GM21786 (cell line): Measurements from ENCODE around the gene GRHL1.

Source experiments
- ATAC-seq: cut with Tn5 transposase; IDR thresholded peaks from one replicate; pipeline ENCODE4 v1.9.1; 2021; ENCODE audit not compliant: unreplicated experiment

Gene GRHL1

DNA sequence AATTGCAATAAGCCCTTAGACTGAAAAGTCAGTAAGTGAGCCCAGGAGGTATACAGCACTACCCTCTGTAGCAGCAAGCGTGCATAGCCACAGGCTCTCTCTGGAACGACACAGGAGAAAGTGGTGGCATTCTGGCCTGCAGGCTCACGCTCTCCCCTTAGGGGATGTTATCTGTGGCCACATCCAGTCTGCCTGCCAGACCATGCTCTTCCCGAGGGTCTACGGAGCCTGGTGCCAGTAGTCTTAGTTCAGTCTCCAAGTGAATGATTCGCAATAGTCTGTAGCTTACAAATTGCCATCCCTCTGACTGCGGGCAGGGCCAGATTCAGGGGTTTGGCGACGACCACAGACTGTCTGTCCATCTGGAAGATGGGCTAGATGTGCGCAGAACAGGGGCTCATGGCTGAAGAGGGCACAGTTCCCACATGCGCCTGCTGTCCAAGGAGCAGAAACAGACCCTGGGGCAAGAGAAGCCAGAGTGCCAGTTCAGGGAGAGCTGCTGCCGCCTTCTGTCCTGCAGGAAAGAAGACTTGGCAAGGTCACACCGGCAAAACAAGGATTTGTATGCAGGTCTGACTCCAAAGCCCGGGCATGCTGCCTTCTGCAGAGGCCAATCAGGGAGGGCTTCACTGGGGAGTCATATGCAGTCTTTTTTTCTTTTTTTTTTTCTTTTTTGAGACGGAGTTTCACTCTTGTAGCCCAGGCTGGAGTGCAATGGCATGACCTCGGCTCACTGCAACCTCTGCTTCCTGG is 88.3 kb downstream of the GRHL1 start:
- no peak for ATAC-seq

DNA sequence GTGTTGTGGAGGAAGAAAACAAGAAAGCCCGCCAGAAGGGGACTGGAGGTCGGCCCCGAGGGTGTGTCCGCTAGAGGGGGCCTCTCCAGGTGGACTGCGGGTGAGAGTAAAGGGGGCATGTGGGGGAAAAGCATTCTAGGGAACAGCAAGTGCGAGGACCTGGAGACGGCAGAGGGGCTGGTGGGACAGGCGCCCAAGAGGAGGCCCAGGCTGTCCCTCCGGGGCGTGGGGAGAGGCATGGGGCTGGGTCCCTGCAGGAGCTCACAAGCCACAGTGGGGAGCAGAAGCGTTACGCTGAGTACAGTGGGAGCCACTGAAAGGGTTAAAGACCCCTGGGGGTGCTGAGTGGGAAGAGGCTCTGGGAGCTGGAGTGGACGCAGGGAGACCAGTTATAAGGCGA is 90.2 kb downstream of the GRHL1 start:
- no peak for ATAC-seq

- ATAC-seq, result no peak
These were observed 91.0 kb downstream of the GRHL1 start for GRCh38 chr2:10042301-10043161.

- ATAC-seq, result peak; percentile 60
These were observed 91.9 kb downstream of the GRHL1 start, which contains the start of gene KLF11 for GRCh38 chr2:10043256-10043905. Gene KLF11 (plus strand): TSS chr2:10043550. CDS start chr2:10043717, 167 bp downstream.

DNA sequence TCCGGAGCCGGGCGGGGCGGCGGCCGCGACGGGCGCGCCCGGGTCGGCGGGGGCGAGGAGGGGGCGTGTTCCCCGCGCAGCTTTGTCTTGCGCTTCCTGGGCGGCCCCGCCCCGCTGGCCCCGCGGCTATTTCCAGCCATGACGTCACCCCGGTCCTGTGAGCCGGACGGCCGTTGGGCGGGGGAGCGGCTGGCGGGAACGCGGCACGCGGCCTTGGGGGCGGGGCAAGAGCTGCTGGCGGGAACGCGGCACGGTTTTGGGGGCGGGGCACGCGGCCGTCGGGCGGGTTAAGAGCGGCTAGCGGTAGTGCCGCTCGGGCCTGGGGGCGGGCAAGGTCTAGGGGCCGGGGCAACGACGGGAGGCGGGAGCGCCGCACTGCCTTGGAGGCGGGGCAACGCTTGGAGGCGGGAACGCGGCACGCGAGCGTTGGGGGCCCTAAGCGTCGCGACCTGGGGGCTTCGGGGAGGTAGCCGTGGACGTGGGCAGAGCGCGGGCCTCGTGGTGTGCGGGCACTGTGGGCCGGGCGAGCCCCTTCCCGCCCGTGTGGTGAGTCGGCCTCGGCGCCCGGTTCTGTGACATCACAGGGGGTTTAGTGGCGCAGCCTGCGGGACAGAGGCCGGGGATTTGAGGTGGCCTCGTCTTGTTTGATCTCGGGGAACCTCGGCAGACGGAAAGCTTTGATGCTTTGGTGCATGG is 92.6 kb downstream of the GRHL1 start:
- no peak for ATAC-seq

- no peak for ATAC-seq
These were observed 94.3 kb downstream of the GRHL1 start for GRCh38 chr2:10045561-10046355.

DNA sequence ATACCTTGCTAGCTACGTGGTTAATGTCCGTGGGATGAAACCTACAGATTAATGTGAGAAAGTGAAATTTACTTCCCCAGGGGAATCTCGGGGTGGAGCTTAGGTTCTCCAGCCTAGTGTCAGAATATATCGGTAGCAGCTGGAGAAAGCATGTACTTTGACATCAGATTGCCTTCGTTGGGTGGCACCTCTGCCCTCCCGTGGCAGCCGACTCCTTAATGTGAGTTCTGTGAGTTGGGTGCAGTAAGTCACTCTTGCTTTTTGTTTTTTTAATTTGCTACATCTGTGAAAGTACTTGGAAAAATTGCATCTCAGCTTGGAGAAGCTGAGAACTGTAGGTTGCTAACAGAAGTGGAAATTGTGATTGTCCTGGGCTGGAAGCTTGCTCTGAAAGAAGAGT is 95.4 kb downstream of the GRHL1 start:
- no peak for ATAC-seq

GRCh38 chr2:10047616-10048500 is 96.4 kb downstream of the GRHL1 start:
- no peak for ATAC-seq

GRCh38 chr2:10048501-10049171 is 97.1 kb downstream of the GRHL1 start:
- peak; percentile 42 for ATAC-seq
